Stimulated activated naive CD8-positive, alpha-beta T cell treated with anti-CD3 and anti-CD28 coated beads, Interleukin-15, Interleukin-2, amounts not matched to agents 100 U/mL and 50 U/mL, for 24 hours (primary cell): ENCODE measurements around the gene PADI3.

ENCODE experiments used
- ATAC-seq: fragments of 150-1000 bp; cut with Tn5 transposase; one replicate; pipeline ENCODE4 v1.10.0; 2021
- DNase-seq: peaks from one replicate; pipeline ENCODE4 v3.0.0; 2021

The PADI3 gene

DNA sequence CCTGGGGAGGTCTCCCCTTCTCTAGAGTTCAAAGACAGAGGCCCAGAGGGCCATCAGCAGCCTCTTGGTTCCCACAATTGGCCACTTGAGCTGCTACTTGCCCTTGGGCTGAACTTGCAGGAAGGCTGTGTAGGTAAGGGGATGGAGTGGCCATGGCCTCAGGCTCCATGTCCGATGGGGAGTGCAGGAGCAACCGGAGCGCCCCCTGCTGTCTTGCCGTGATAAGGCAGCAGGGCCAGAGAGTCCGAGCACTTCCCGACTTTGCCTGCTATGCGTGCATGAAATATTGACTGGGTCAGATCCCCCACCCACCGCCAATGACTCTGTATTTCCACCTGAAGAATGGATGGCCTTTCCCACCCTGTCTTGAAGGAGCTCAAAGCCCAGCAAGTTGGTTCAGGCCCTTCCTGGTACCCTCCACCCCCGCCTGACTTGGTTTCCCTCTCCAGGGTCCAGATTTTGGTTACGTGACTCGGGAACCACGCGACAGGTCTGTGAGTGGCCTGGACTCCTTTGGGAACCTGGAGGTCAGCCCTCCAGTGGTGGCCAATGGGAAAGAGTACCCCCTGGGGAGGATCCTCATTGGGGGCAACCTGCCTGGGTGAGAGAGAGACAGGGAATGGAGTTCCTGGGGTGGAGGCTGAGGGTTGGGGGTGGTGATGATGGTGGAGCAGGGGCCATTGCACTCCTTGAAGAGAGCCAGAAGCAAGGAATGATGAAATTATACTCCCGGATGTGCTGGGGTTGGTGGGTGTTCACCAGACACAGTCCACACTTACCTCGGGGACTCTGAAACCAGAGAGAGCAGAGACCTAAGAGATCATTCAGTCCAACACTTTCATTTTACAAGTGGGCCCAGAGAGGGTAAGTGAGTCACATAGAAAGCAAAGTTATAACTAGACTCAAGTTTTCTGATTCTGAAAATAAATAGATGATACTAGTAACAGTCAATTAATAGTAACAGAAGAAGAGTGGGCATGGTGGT, 25.6 kb downstream of the PADI3 start:
- ATAC-seq (peak; percentile 45), DNase-seq (peak; percentile 71)

DNA sequence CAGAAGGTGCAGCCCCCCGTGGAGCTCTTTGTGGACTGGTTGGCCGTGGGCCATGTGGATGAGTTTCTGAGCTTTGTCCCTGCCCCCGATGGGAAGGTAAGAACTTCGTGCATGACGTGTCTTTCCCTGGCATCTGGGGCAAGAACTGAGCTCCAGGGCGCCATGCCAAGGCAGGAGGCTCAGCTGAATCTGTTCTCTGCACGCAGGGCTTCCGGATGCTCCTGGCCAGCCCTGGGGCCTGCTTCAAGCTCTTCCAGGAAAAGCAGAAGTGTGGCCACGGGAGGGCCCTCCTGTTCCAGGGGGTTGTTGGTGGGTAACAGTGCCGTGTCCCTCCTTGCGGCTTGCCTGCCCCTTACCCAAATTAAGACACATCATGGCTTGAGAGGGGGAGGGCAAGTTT, 27.7 kb downstream of the PADI3 start:
- DNase-seq (no peak), ATAC-seq (no peak)

GRCh38 chr1:17277511-17278159, 28.7 kb downstream of the PADI3 start:
- ATAC-seq (no peak), DNase-seq (no peak)

DNA sequence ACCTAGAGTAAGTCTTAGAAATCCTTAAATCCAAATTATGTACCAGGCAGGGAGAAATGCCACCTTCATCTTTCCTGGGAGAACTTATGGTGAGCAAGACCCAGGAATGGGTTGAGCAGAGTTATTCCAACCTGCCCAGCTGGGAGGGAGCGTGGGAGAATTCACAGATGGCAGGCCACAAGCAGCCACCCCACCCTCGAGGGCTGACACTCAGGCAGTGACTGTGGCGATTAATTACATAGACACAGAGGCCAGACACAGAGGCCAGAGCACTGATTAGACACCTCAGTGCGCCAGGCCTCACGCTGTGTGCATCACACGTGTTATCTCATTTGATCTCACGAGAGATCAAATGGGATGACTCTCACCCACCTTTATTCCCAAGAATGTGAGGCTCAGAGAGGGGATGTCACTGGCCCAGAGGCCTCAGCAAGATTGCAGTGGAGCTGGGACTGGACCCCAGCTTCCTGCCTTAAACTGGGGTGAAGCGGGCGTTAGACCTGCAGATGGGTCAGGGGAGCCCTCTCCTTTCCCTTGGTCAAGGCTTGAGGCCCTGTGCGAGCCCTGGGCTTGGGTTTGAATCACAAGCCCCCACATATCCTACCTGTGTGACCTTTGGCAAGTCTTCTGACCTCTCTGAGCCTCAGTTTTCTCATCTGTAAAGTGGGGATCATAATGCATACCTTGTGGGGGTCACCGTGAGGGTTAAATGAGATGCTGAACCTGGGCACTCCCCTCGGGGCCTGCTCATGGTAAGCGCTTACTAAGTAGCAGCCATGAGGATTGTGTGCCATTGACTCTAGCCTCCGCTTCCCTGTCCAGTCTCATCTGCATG, 30.3 kb downstream of the PADI3 start:
- DNase-seq = no peak
- no peak for ATAC-seq

- ATAC-seq (no peak), DNase-seq (no peak)
Measured at GRCh38 chr1:17280436-17280835, 31.5 kb downstream of the PADI3 start.

GRCh38 chr1:17280894-17281293, 32.0 kb downstream of the PADI3 start:
- ATAC-seq (no peak), DNase-seq (no peak)

DNA sequence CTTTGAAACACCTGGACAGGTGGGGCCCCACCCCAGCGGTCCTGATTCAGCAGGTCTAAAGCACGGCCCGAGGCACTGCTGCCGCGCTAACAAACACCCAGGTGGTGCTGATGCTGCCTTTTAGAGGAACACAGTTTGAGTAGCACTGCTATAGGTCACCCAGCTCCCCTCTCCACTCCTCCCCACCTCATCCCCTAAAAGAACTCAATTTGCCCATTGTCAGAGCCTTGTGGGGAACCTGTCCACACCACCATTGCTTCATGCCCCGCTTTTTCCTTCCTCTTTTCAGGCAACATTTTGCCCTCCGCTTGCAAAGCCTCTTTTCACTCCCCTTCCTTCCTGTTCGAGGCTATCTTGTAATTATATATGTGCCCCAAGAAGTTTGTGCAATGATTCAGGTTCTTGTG, 32.9 kb downstream of the PADI3 start:
- DNase-seq = no peak
- ATAC-seq = no peak

- ATAC-seq = no peak
- DNase-seq = no peak
Measured at GRCh38 chr1:17282836-17283235, 33.9 kb downstream of the PADI3 start.

DNA sequence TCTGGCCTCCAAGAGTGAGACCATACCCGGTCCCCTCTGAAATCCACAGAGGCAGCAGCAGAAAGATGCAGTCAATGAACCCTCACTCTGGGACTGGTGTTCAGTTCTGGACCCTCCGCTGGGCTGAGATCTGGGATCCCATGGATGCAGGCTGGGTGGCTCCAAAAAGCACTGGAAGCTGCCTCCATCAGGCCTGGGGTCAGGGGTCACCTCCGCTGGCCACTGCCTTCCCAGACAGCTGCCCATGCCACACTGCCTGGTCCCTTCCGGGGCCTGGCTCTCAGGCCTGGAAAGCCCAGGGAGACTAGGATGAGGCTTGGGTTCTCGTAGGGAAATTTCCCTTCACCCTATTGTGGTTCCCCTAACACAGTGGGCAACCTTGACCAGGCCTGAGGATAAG, 37.7 kb downstream of the PADI3 start:
- DNase-seq (no peak), ATAC-seq (no peak)

- DNase-seq = no peak
- no peak for ATAC-seq
Measured at GRCh38 chr1:17287130-17287776, 38.4 kb downstream of the PADI3 start.

DNA sequence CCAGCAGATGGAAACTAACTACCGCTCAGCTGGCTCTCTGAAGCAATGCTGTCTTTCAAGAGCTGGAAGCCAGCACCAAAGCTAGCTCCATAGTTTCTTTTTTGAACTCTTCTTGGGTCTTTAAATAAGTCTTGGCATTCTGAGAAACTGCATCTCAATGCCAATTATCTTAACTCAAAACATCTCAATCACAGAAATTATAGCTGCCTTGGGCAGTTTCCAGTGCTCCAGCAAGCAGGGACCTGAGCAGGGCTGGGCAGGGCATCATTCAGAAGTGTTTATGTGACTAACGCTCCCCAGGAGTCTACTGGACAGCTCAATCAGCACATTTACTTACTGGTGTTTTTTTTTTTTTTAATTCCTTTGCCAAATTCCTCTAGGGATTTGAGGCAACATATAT, 40.8 kb downstream of the PADI3 start:
- ATAC-seq (no peak), DNase-seq (no peak)

GRCh38 chr1:17290553-17290952, 41.7 kb downstream of the PADI3 start:
- no peak for ATAC-seq
- no peak for DNase-seq

DNA sequence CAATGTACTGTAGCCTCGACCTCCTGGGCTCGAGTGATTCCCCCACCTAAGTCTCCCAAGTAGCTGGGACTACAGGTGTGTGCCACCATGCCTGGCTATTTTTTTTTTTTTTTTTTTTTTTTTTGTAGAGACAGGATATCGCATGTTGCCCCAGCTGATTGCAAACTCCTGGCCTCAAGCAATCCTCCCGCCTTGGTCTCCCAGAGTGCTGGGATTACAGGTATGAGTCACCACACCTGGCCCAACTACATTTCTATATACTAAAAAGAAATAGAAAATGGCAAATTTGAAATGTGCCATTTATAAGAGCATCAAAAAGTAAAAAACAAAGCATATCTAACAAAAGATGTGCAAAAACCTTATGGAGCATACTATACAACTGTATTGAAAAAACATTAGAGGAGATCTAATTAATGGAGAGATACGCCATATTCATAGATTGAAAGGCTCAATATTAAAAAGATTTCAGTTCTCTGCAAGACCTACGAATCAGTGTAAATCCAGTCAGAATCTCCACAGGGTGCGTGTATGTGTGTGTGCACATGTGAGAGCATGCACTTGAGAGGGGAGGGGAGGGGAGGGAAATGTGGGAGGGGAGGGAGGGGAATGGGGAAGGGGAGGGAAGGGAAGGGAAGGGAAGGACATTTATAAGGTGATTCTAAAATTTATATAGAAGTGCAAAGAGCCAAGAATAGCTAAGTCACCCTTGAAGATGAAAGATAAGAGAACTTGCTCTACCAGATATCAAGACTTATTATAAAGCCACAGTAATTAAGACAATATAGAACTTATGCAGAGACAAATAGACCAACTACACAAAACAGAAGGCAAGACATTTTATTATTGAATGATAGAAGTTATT, 43.6 kb downstream of the PADI3 start:
- ATAC-seq = no peak
- no peak for DNase-seq

DNA sequence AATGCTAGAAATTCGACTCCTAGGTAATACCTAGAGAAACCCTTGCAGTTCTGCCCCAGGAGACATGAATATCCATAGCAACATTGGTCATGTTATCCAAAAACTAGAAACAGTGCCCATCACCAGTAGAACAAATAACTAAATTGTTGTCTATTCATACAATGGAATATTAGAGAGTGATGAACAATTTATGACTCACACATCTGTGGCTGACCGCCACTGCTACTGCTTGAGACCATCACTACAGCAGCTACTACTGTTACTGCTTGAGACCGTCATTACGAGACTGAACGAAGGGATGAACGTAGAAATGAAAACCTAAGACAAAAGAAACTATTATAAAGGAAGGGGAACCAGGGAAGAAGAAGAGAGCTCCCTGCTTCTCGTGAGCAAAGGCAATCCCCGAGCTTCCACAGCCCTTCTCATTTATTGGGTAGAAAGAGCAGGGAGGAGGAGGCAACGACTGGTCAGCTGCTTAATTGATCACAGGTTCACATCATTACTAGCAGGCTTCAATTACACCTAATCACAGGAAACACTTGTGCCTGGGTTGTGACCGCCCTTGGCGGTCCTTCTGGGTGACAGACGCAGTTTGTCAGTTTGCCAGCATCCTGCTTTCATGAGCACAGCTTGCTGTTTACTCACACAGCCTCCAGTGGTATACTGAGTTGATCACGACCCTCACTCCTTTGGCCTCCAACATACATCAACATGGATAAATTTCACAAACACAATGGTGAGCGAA, 45.0 kb downstream of the PADI3 start:
- ATAC-seq (no peak), DNase-seq (no peak)

GRCh38 chr1:17295292-17295691, 46.4 kb downstream of the PADI3 start:
- no peak for ATAC-seq
- DNase-seq = no peak

DNA sequence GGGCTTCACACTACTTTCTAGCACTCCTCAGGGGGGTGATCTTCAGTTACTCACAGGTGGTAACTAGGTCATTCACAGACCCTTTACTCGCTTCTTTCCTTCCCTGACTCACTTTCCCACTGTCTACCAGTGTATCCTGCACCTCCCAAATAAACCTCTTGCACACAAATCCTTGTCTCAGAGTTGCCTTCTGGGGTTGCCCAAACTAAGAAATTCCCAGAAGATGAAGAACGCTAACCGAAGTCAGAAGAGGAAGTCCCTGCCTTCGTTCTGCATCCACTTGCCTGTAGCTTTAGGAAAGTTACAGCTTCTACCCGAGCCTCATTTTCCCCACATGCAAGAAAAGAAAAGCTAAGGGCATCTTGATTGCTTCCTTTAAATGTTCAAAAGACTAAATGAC, 47.2 kb downstream of the PADI3 start:
- no peak for ATAC-seq
- DNase-seq = no peak

GRCh38 chr1:17297991-17298390, 49.1 kb downstream of the PADI3 start:
- no peak for DNase-seq
- ATAC-seq = no peak

- DNase-seq = no peak
- ATAC-seq = no peak
Measured at GRCh38 chr1:17301767-17302166, 52.9 kb downstream of the PADI3 start.

GRCh38 chr1:17304151-17304825, 55.4 kb downstream of the PADI3 start:
- DNase-seq (no peak), ATAC-seq (no peak)

GRCh38 chr1:17304826-17305175, 55.9 kb downstream of the PADI3 start:
- no peak for ATAC-seq
- no peak for DNase-seq
